SK-N-SH treated with all-trans-retinoic acid at 6 μM for 48 hours (cell line): ENCODE results near the gene DIP2B.

Source experiments
- ATAC-seq: fragments of 200-7000 bp; cut with Tn5 transposase; 3 replicates; pipeline ENCODE4 v1.9.1; 2020; ENCODE audit warnings: mild to moderate bottlenecking, moderate library complexity
- ARNTL ChIP-seq: fragments of 450-650 bp; formaldehyde crosslinking; IDR thresholded peaks from 2 replicates; pipeline ENCODE4 v1.5.0; 2020; ENCODE audit warnings: low read depth, mild to moderate bottlenecking, moderate library complexity, borderline replicate concordance
- BACH2 ChIP-seq: fragments of 250-450 bp; sonication (Bioruptor Pico); IDR thresholded peaks from 2 replicates; pipeline ENCODE4 v1.9.0; 2021; ENCODE audit warnings: mild to moderate bottlenecking, borderline replicate concordance
- CSDC2 ChIP-seq: fragments of 250-450 bp; sonication (Bioruptor Pico); IDR thresholded peaks from 2 replicates; pipeline ENCODE4 v1.5.0; 2020; ENCODE audit warnings: mild to moderate bottlenecking, moderate library complexity
- ESRRG ChIP-seq: fragments of 250-450 bp; sonication (Bioruptor Pico); IDR thresholded peaks from 2 replicates; pipeline ENCODE4 v1.6.1; 2021; ENCODE audit warnings: mild to moderate bottlenecking
- GLIS3 ChIP-seq: fragments of 250-450 bp; sonication (Bioruptor Pico); IDR thresholded peaks from 2 replicates; pipeline ENCODE4 v1.5.0; 2020; ENCODE audit warnings: mild to moderate bottlenecking, moderate library complexity
- ISL1 ChIP-seq: fragments of 250-450 bp; sonication (Bioruptor Pico); IDR thresholded peaks from 2 replicates; pipeline ENCODE4 v2.1.2; 2022; ENCODE audit warnings: mild to moderate bottlenecking, moderate library complexity
- OSR1 ChIP-seq: fragments of 250-450 bp; sonication (Bioruptor Pico); IDR thresholded peaks from 2 replicates; pipeline ENCODE4 v1.8.0; 2022; ENCODE audit warnings: moderate library complexity, mild to moderate bottlenecking, inconsistent platforms
- PPARA ChIP-seq: fragments of 250-450 bp; sonication (Bioruptor Pico); IDR thresholded peaks from 2 replicates; pipeline ENCODE4 v1.5.0; 2020; ENCODE audit warnings: mild to moderate bottlenecking, borderline replicate concordance
- RARB ChIP-seq: fragments of 250-450 bp; sonication (Bioruptor Pico); IDR thresholded peaks from 2 replicates; pipeline ENCODE4 v1.8.0; 2021; ENCODE audit warnings: mild to moderate bottlenecking, moderate library complexity
- SNAI2 ChIP-seq: fragments of 250-450 bp; sonication (Bioruptor Pico); IDR thresholded peaks from 2 replicates; pipeline ENCODE4 v1.5.0; 2020; ENCODE audit warnings: mild to moderate bottlenecking, moderate library complexity
- ZC3H10 ChIP-seq: fragments of 250-450 bp; sonication (Bioruptor Pico); IDR thresholded peaks from 2 replicates; pipeline ENCODE4 v1.5.1; 2021; ENCODE audit warnings: mild to moderate bottlenecking, moderate library complexity
- ZFP3 ChIP-seq: fragments of 250-450 bp; sonication (Bioruptor Pico); IDR thresholded peaks from 2 replicates; pipeline ENCODE4 v1.5.0; 2020; ENCODE audit warnings: mild to moderate bottlenecking, moderate library complexity
- ZFP30 ChIP-seq: fragments of 450-650 bp; formaldehyde crosslinking; IDR thresholded peaks from 2 replicates; pipeline ENCODE4 v1.5.0; 2022; ENCODE audit warnings: mild to moderate bottlenecking, moderate library complexity
- ZNF70 ChIP-seq: fragments of 450-650 bp; formaldehyde crosslinking; IDR thresholded peaks from 2 replicates; pipeline ENCODE4 v1.5.0; 2020; ENCODE audit warnings: mild to moderate bottlenecking, moderate library complexity
- TF ChIP-seq, protein P1 (sequence below): fragments of 250-450 bp; sonication (Bioruptor Pico); IDR thresholded peaks from 2 replicates; pipeline ENCODE4 v1.8.0; 2021; ENCODE audit warnings: low read depth, mild to moderate bottlenecking, moderate library complexity, borderline replicate concordance
- TF ChIP-seq, protein P2 (sequence below): fragments of 250-450 bp; sonication (Bioruptor Pico); IDR thresholded peaks from 2 replicates; pipeline ENCODE4 v1.5.1; 2021; ENCODE audit warnings: mild to moderate bottlenecking, moderate library complexity
- TF ChIP-seq, protein P3 (sequence below): fragments of 250-450 bp; sonication (Bioruptor Pico); IDR thresholded peaks from 2 replicates; pipeline ENCODE4 v1.5.0; 2020; ENCODE audit warnings: mild to moderate bottlenecking, moderate library complexity

DIP2B gene

DNA sequence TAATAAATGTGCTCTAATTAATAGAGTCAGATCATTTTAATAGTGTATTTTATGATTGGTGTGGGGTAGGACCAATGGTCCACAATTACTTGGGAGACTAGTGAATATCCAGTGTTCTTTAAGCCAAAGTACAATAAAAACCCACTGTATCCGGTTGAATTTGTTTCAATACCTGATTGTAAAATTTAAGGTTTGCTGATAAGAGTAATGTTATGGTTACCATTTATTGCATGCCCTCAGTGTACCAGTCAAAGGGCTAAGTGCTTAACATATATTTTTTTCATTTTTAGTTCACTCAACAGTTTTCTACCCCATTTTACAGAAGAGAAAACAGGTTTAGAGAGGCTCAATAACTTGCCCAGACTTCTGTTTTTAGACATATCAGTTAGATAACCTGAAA, 161.2 kb downstream of the DIP2B start:
- TF ChIP-seq ZNF70 = no peak
- TF ChIP-seq SNAI2 (CRISPR knock-in tag) = no peak
- no peak for TF ChIP-seq ARNTL (CRISPR knock-in tag)
- TF ChIP-seq RARB (CRISPR knock-in tag) = no peak
- TF ChIP-seq BACH2 (CRISPR knock-in tag) = no peak
- no peak for ATAC-seq

DNA sequence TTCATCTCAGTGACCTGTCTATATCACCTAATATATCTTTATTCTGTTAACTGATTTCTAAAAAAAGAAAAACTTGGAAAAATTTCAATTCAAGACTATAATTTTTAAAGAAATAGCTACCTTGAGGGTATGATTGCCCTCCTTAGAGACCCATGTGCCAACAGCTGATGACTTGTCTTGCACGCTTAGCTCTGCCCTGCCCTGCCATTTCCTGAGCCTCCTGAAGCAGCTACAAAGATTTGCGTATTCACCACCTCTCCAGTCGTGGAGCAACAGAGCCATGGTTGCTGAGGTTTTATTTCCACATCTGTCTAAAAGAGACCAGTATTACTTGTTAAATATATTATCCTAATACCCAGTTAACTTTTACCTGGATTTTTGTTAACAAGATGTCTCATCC, 167.4 kb downstream of the DIP2B start:
- no peak for ATAC-seq
- TF ChIP-seq, protein P1, sequence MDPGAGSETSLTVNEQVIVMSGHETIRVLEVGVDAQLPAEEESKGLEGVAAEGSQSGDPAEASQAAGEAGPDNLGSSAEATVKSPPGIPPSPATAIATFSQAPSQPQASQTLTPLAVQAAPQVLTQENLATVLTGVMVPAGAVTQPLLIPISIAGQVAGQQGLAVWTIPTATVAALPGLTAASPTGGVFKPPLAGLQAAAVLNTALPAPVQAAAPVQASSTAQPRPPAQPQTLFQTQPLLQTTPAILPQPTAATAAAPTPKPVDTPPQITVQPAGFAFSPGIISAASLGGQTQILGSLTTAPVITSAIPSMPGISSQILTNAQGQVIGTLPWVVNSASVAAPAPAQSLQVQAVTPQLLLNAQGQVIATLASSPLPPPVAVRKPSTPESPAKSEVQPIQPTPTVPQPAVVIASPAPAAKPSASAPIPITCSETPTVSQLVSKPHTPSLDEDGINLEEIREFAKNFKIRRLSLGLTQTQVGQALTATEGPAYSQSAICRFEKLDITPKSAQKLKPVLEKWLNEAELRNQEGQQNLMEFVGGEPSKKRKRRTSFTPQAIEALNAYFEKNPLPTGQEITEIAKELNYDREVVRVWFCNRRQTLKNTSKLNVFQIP (CRISPR knock-in tag) = no peak

DNA sequence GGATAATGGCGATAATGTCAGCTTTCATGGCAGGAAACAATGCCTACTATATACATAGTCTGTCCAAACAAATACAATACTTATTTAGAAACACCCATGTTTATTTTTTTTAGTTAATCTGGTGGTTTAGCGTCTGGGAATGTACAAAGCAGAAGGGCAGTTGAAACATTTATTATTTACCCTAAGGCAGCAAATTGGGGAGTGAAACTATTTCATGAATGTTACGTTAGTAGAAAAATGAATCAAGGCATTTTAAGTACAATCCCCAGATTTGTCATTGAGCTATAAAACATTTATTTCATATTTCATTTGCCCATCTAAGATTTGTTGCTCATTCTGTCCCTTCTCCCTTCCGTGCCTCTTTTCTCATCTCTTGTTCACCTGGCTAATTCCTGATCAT, 172.0 kb downstream of the DIP2B start:
- no peak for TF ChIP-seq GLIS3 (CRISPR knock-in tag)
- no peak for TF ChIP-seq RARB (CRISPR knock-in tag)
- TF ChIP-seq ZFP3 (CRISPR knock-in tag) = no peak
- no peak for TF ChIP-seq CSDC2 (CRISPR knock-in tag)
- TF ChIP-seq, protein P2, sequence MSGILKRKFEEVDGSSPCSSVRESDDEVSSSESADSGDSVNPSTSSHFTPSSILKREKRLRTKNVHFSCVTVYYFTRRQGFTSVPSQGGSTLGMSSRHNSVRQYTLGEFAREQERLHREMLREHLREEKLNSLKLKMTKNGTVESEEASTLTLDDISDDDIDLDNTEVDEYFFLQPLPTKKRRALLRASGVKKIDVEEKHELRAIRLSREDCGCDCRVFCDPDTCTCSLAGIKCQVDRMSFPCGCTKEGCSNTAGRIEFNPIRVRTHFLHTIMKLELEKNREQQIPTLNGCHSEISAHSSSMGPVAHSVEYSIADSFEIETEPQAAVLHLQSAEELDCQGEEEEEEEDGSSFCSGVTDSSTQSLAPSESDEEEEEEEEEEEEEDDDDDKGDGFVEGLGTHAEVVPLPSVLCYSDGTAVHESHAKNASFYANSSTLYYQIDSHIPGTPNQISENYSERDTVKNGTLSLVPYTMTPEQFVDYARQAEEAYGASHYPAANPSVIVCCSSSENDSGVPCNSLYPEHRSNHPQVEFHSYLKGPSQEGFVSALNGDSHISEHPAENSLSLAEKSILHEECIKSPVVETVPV (CRISPR knock-in tag) = no peak
- no peak for TF ChIP-seq OSR1 (CRISPR knock-in tag)
- no peak for TF ChIP-seq ZC3H10 (CRISPR knock-in tag)
- no peak for TF ChIP-seq BACH2 (CRISPR knock-in tag)
- no peak for TF ChIP-seq ISL1 (CRISPR knock-in tag)
- TF ChIP-seq, protein P3, sequence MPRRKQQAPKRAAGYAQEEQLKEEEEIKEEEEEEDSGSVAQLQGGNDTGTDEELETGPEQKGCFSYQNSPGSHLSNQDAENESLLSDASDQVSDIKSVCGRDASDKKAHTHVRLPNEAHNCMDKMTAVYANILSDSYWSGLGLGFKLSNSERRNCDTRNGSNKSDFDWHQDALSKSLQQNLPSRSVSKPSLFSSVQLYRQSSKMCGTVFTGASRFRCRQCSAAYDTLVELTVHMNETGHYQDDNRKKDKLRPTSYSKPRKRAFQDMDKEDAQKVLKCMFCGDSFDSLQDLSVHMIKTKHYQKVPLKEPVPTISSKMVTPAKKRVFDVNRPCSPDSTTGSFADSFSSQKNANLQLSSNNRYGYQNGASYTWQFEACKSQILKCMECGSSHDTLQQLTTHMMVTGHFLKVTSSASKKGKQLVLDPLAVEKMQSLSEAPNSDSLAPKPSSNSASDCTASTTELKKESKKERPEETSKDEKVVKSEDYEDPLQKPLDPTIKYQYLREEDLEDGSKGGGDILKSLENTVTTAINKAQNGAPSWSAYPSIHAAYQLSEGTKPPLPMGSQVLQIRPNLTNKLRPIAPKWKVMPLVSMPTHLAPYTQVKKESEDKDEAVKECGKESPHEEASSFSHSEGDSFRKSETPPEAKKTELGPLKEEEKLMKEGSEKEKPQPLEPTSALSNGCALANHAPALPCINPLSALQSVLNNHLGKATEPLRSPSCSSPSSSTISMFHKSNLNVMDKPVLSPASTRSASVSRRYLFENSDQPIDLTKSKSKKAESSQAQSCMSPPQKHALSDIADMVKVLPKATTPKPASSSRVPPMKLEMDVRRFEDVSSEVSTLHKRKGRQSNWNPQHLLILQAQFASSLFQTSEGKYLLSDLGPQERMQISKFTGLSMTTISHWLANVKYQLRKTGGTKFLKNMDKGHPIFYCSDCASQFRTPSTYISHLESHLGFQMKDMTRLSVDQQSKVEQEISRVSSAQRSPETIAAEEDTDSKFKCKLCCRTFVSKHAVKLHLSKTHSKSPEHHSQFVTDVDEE (CRISPR knock-in tag) = no peak
- TF ChIP-seq SNAI2 (CRISPR knock-in tag) = no peak
- no peak for TF ChIP-seq ARNTL (CRISPR knock-in tag)
- TF ChIP-seq ZFP30 (CRISPR knock-in tag) = no peak
- TF ChIP-seq ESRRG = no peak
- no peak for ATAC-seq

DNA sequence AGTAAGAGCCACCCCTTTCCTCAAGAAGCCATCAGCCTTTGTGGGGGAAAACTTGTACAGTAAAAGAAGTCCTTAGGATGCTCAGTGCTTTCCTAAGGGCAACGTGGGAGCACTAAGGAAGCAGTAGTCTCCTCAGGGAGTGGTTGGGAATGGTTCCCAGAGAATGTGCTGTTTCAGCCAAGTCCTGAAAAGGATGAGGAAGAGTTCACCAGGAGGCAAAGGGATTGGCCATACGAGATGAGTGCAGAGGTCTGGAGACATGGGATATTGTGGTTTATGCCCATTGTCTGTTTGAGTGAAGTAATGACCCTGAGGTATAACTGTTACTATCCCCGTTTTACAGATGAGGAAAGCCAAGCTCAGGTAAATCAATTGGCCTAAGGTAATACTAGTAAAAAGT, 173.1 kb downstream of the DIP2B start:
- TF ChIP-seq PPARA (CRISPR knock-in tag) (no peak), RARB (CRISPR knock-in tag) (no peak)
- TF ChIP-seq, protein P3 (CRISPR knock-in tag) = no peak
- TF ChIP-seq, protein P1 (CRISPR knock-in tag) = no peak
- TF ChIP-seq, protein P2 (CRISPR knock-in tag) = no peak
- ATAC-seq = no peak
